ENCODE measurements around the gene FAM168A.
"Not testable (repeated sequence)": the region's sequence is repeated elsewhere in the genome, so short reads cannot be mapped to it uniquely, and the experiment has no call there.

The FAM168A gene

GRCh38 chr11:73582653-73583052, 15.3 kb downstream of the FAM168A start:
- no peak for DNase-seq (ENCODE audit: low read depth)
- no peak overlapping the region for H3K4me3 ChIP-seq (ENCODE audit: low read length)
- TF ChIP-seq CTCF (conservative IDR thresholded peaks at IDR 0.05; ENCODE audit: low read length), result no peak

GRCh38 chr11:73580749-73581148, 17.2 kb downstream of the FAM168A start:
- not testable (repeated sequence) for DNase-seq (ENCODE audit: low read depth); H3K4me3 ChIP-seq (ENCODE audit: low read length)

GRCh38 chr11:73579641-73580434, 18.1 kb downstream of the FAM168A start:
- TF ChIP-seq CTCF (conservative IDR thresholded peaks at IDR 0.05; ENCODE audit: low read length), result no peak
- peak; percentile 37 for DNase-seq (ENCODE audit: low read depth)
- no peak overlapping the region for H3K4me3 ChIP-seq (ENCODE audit: low read length)

GRCh38 chr11:73578592-73579185, 19.2 kb downstream of the FAM168A start:
- no peak for DNase-seq (ENCODE audit: low read depth)

GRCh38 chr11:73577496-73577917, 20.4 kb downstream of the FAM168A start:
- peak; percentile 76 for DNase-seq (ENCODE audit: low read depth)
- no peak for TF ChIP-seq CTCF (conservative IDR thresholded peaks at IDR 0.05; ENCODE audit: low read length)
- H3K4me3 ChIP-seq (ENCODE audit: low read length), result no peak overlapping the region

More at GRCh38 chr11:73578592-73579185, 19.2 kb downstream of the FAM168A start:
- H3K4me3 ChIP-seq (ENCODE audit: low read length), result no peak overlapping the region
- TF ChIP-seq CTCF (conservative IDR thresholded peaks at IDR 0.05; ENCODE audit: low read length), result no peak

GRCh38 chr11:73576185-73576614, 21.7 kb downstream of the FAM168A start:
- DNase-seq (ENCODE audit: low read depth), result no peak
- H3K4me3 ChIP-seq (ENCODE audit: low read length), result no peak overlapping the region
- no peak for TF ChIP-seq CTCF (conservative IDR thresholded peaks at IDR 0.05; ENCODE audit: low read length)

- not testable (repeated sequence) for DNase-seq (ENCODE audit: low read depth); H3K4me3 ChIP-seq (ENCODE audit: low read length)
Measured at GRCh38 chr11:73571982-73572381, 25.9 kb downstream of the FAM168A start.

- no peak for TF ChIP-seq CTCF (conservative IDR thresholded peaks at IDR 0.05; ENCODE audit: low read length)
- DNase-seq (ENCODE audit: low read depth), result peak; percentile 23
- no peak overlapping the region for H3K4me3 ChIP-seq (ENCODE audit: low read length)
Measured at GRCh38 chr11:73570415-73571114, 27.3 kb downstream of the FAM168A start.

Measured in AG10803 (cell line).